K562 (cell line): Measurements from ENCODE around the gene GPX7. TPM values are rescaled to one million over a fixed set of nuclear protein-coding genes. Genes with fewer than 3 reads are reported as not detected.

Experiments
- ATAC-seq: fragments of 200-7000 bp; cut with Tn5 transposase; 3 replicates; pipeline ENCODE4 v1.9.1; 2020; ENCODE audit warnings: moderate library complexity
- BruUV-seq: library from RNA; stranded (reverse); fragments of 400-500 nt; replicated peaks from 2 replicates; lab custom pipeline; 2021; lab: Mats Ljungman, UMichigan
- CTCF ChIA-PET: fragments of 300-600 bp; formaldehyde crosslinking; extraction: SDS; loops from one replicate; lab custom pipeline; 2021; ENCODE audit warnings: low intra/inter-chr PET ratio; lab: Yijun Ruan, JAX
- POLR2A ChIA-PET: fragments of 300-600, 350-650 bp; sonication (Branson Sonifier 250); formaldehyde crosslinking; extraction: SDS; loops from one replicate; lab custom pipeline; 2021; ENCODE audit warnings: antibody characterized with exemption, inconsistent platforms; lab: Yijun Ruan, JAX
- DNase-seq, 4 experiments: peaks; one replicate each; pipeline versions ENCODE4 v3.0.0 to v3.0.0-alpha.2; 2011 to 2018; ENCODE audit warnings: low spot score in 3 of 4, mixed read lengths in 3 of 4; ENCODE audit errors: extremely low read depth in 1 of 4
- FAIRE-seq: peaks from 2 replicates; lab custom pipeline; 2011; peaks lifted over from hg19 to GRCh38; lab: Jason Lieb, UNC
- H2AFZ ChIP-seq: 2 replicates; pipeline ENCODE4 v1.6.0; 2011; ENCODE audit warnings: low read depth, low read length, control low read depth, inconsistent platforms
- H3K27ac ChIP-seq: fragments of 200-600 bp; 3 replicates; pipeline ENCODE4 v1.8.0; 2011; ENCODE audit warnings: low read depth, mild to moderate bottlenecking, control low read depth, inconsistent platforms, low read length, moderate library complexity, mixed read lengths; ENCODE audit errors: extremely low read depth
- H3K27me3 ChIP-seq, 2 experiments: fragments of 300-600 bp in 1 of 2; 2 replicates in 1 of 2; 3 replicates in 1 of 2; pipeline versions ENCODE4 v1.6.0 to v1.8.0; 2011; ENCODE audit warnings: inconsistent platforms in 2 of 2, low read length in 2 of 2, mild to moderate bottlenecking in 1 of 2, mixed read lengths in 1 of 2, moderate library complexity in 1 of 2; ENCODE audit not compliant: control insufficient read depth in 2 of 2, insufficient read depth in 2 of 2
- H3K36me3 ChIP-seq: fragments of 300-600 bp; 3 replicates; pipeline ENCODE4 v1.8.0; 2011; ENCODE audit warnings: mild to moderate bottlenecking, low read length, inconsistent platforms; ENCODE audit not compliant: control insufficient read depth, insufficient read depth
- H3K4me1 ChIP-seq, 2 experiments: fragments of 200-600 bp in 1 of 2; replicated peaks in 1 of 2; 2 replicates in 1 of 2; 3 replicates in 1 of 2; pipeline versions ENCODE4 v1.5.1 to v1.8.0; 2011; ENCODE audit warnings: inconsistent platforms in 2 of 2, low read length in 2 of 2, mild to moderate bottlenecking in 1 of 2, mixed read lengths in 1 of 2, moderate library complexity in 1 of 2; ENCODE audit not compliant: control insufficient read depth in 2 of 2, insufficient read depth in 2 of 2
- H3K4me2 ChIP-seq: 2 replicates; pipeline ENCODE4 v1.6.1; 2011; ENCODE audit warnings: low read length, control low read depth, inconsistent platforms, mixed read lengths; ENCODE audit not compliant: insufficient read depth
- H3K4me3 ChIP-seq: fragments of 200-600 bp; sonication (generic), shearing (Covaris generic); 2 replicates; pipeline ENCODE4 v1.5.1; 2016; ENCODE audit warnings: control low read depth, inconsistent platforms
- H3K79me2 ChIP-seq: fragments of 200-600 bp; 3 replicates; pipeline ENCODE4 v1.8.0; 2011; ENCODE audit warnings: low read length, inconsistent platforms; ENCODE audit not compliant: control insufficient read depth, insufficient read depth
- H3K9ac ChIP-seq, 2 experiments: 2 replicates each; pipeline versions ENCODE4 v1.6.0 to v1.6.1; 2011; ENCODE audit warnings: low read depth in 2 of 2, low read length in 2 of 2, control low read depth in 1 of 2, inconsistent platforms in 1 of 2, mild to moderate bottlenecking in 1 of 2, mixed read lengths in 1 of 2; ENCODE audit not compliant: insufficient read depth in 1 of 2
- H3K9me1 ChIP-seq: one replicate; pipeline ENCODE4 v1.6.0; 2011; ENCODE audit warnings: inconsistent platforms, mild to moderate bottlenecking, low read length, moderate library complexity; ENCODE audit not compliant: control insufficient read depth, insufficient read depth
- H3K9me3 ChIP-seq: replicated peaks from 2 replicates; pipeline ENCODE4 v1.5.1; 2011; ENCODE audit warnings: low read depth, low read length, inconsistent platforms; ENCODE audit not compliant: control insufficient read depth, insufficient read depth
- H4K20me1 ChIP-seq: replicated peaks from 2 replicates; pipeline ENCODE4 v1.6.1; 2011; ENCODE audit warnings: low read length, inconsistent platforms, mixed read lengths; ENCODE audit not compliant: control insufficient read depth, insufficient read depth
- CTBP1 ChIP-seq: fragments of 450-650 bp; IDR thresholded peaks from 2 replicates; pipeline ENCODE4 v1.6.1; 2016; ENCODE audit warnings: borderline replicate concordance
- MCM2 ChIP-seq: fragments of 450-650 bp; IDR thresholded peaks from 2 replicates; pipeline ENCODE4 v1.6.1; 2017; ENCODE audit warnings: low read depth, mild to moderate bottlenecking
- RBM34 ChIP-seq: fragments of 200-400 bp; formaldehyde crosslinking; IDR thresholded peaks from 2 replicates; pipeline ENCODE4 v1.6.1; 2018; ENCODE audit warnings: low read length, borderline replicate concordance; ENCODE audit not compliant: insufficient read depth
- RFX1 ChIP-seq: fragments of 450-650 bp; IDR thresholded peaks from 2 replicates; pipeline ENCODE4 v1.6.1; 2016; ENCODE audit warnings: mild to moderate bottlenecking, moderate library complexity
- SMC3 ChIP-seq: conservative IDR thresholded peaks from 2 replicates; pipeline ENCODE4 v1.6.1; 2011; ENCODE audit warnings: low read depth, low read length, improper control_type of control experiment; ENCODE audit not compliant: insufficient read depth
- WGBS: fragments of 100-300 bp; shearing (Covaris generic); methylation state at CpG from one replicate; pipeline ENCODE4 v1.1.6; 2016; ENCODE audit warnings: low coverage, mixed read lengths; ENCODE audit not compliant: insufficient coverage; ENCODE audit errors: missing lambda C conversion rate; 5-methylcytosine and 5-hydroxymethylcytosine counted together
- in situ Hi-C: fragments of 300-500 bp; cut with MboI; formaldehyde crosslinking; loops from 4 replicates; pipeline ENCODE4 v1.15.0; 2018; ENCODE audit warnings: inconsistent platforms, mixed read lengths
- intact Hi-C: fragments of 100-400 bp; cut with micrococcal nuclease; formaldehyde crosslinking; loops from 2 replicates; pipeline ENCODE4 v1.14.2; 2022
- polyA plus RNA-seq, 8 experiments: library from polyadenylated mRNA; depleted of rRNA in 4 of 8; stranded (reverse) in 5 of 8; unstranded in 3 of 8; fragments of >200 nt; fragmentation: Nextera tagmentation in 2 of 8; fragmentation: Illumina TruSeq in 1 of 8; extraction: Ambion mirVana in 2 of 8; extraction: Trizol in 1 of 8; gene quantifications; 2 replicates each; pipeline versions ENCODE4 v1.2.1 to v1.2.3, GENCODE V29; 2011 to 2014; ENCODE audit warnings: inconsistent platforms in 1 of 8, missing spikeins in 1 of 8
- total RNA-seq, 7 experiments: library from RNA; depleted of rRNA in 6 of 7; stranded (reverse); fragments of >200 nt in 6 of 7; fragmentation: Illumina TruSeq in 2 of 7; extraction: Trizol in 2 of 7; gene quantifications; 2 replicates each; pipeline versions ENCODE4 v1.2.1 to v1.2.3, GENCODE V29; 2011 to 2021; ENCODE audit warnings: low replicate concordance in 1 of 7
- TF ChIP-seq, protein P1 (sequence below): fragments of 150-350 bp; IDR thresholded peaks from 2 replicates; pipeline ENCODE4 v1.6.1; 2014; ENCODE audit warnings: low read depth, mild to moderate bottlenecking, low read length, borderline replicate concordance

GPX7 gene
- total and polyA plus RNA-seq, 9 of the 15 experiments (the other 6 are each of a cell fraction or from before 2014, with no cell fraction given), result 0.08 TPM; not detected in 8

DNA sequence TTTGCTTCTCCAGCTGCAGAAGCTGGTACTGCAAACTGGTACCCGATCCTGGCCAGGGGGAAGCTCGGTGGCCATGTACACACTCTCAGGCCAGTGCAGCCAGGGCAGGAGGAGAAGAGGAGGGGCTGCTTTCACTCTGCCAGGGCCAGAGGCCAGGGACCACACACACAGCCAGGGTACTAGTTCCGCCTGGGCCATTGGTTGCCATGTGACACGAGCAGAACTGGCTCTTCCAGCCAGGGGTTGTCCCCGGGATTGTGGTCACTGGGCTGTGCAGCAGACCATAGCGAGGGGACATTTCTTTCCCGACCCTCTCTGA lies 27.1 kb downstream of the GPX7 start:
- Histone ChIP-seq H3K27me3 (no peaks in the 10 kb centered on the region), H3K79me2 (no peaks in the 10 kb centered on the region), H3K9me1 (no peaks in the 10 kb centered on the region), H3K9me3 (no peaks in the 10 kb centered on the region), H3K27ac (no peak overlapping the region), H4K20me1 (no peaks in the 10 kb centered on the region), H2AFZ (peak overlapping the region; percentile 66), H3K4me1 (peaks cover 8 to 17% of the 10 kb centered on the region in 2 experiments; a peak in 4 of 5 replicates), H3K9ac (peak overlapping the region in 1 of 2 experiments; percentile 59; a peak in 2 of 4 replicates), H3K36me3 (no peaks in the 10 kb centered on the region), H3K4me2 (peak overlapping the region; percentile 27; the same call in 1 of the 2 replicates), H3K4me3 (no peak overlapping the region)
- POLR2A ChIA-PET, result interaction anchor here (0.6 to 1.4 kb wide), 2 partner anchors 17 to 20 kb away, joined by 3 to 4 read pairs; no protein-coding TSS in a partner anchor
- BruUV-seq, result no TSS peak
- TF ChIP-seq, protein P1, sequence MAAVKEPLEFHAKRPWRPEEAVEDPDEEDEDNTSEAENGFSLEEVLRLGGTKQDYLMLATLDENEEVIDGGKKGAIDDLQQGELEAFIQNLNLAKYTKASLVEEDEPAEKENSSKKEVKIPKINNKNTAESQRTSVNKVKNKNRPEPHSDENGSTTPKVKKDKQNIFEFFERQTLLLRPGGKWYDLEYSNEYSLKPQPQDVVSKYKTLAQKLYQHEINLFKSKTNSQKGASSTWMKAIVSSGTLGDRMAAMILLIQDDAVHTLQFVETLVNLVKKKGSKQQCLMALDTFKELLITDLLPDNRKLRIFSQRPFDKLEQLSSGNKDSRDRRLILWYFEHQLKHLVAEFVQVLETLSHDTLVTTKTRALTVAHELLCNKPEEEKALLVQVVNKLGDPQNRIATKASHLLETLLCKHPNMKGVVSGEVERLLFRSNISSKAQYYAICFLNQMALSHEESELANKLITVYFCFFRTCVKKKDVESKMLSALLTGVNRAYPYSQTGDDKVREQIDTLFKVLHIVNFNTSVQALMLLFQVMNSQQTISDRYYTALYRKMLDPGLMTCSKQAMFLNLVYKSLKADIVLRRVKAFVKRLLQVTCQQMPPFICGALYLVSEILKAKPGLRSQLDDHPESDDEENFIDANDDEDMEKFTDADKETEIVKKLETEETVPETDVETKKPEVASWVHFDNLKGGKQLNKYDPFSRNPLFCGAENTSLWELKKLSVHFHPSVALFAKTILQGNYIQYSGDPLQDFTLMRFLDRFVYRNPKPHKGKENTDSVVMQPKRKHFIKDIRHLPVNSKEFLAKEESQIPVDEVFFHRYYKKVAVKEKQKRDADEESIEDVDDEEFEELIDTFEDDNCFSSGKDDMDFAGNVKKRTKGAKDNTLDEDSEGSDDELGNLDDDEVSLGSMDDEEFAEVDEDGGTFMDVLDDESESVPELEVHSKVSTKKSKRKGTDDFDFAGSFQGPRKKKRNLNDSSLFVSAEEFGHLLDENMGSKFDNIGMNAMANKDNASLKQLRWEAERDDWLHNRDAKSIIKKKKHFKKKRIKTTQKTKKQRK, result no peak
- peak; percentile 36; the same call in 1 of the 2 replicates for TF ChIP-seq CTBP1
- TF ChIP-seq SMC3, result no peak
- TF ChIP-seq RBM34, result no peak
- TF ChIP-seq MCM2, result no peak
- TF ChIP-seq RFX1, result peak; percentile 9; the same call in 1 of the 2 replicates
- no peak for DNase-seq
- intact Hi-C loops, result no loop called here
- in situ Hi-C loops, result no loop called here
- 54% methylated on average over 7 of the region's 7 CpGs for WGBS
- no peak for FAIRE-seq
- CTCF ChIA-PET, result interaction anchor here (0.6 kb wide), 1 partner anchor 12 kb away, joined by 3 read pairs; no protein-coding TSS in a partner anchor
- ATAC-seq, result peak; percentile 51
